HepG2 (cell line): ENCODE data around the gene DALRD3. TPM values are rescaled to one million over a fixed set of nuclear protein-coding genes. Genes with fewer than 3 reads are reported as not detected.

ENCODE experiments used
- ATAC-seq: fragments of 200-7000 bp; cut with Tn5 transposase; 3 replicates; pipeline ENCODE4 v1.9.1; 2020; ENCODE audit warnings: mild to moderate bottlenecking, moderate library complexity
- BruUV-seq: library from RNA; stranded (reverse); fragments of 400-500 nt; replicated peaks from 2 replicates; lab custom pipeline; 2021; lab: Mats Ljungman, UMichigan
- CTCF ChIA-PET: fragments of 300-600 bp; formaldehyde crosslinking; extraction: SDS; loops from one replicate; lab custom pipeline; 2021; ENCODE audit warnings: low total read pairs, inconsistent platforms, low intra/inter-chr PET ratio; lab: Yijun Ruan, JAX
- POLR2A ChIA-PET: fragments of 350-600 bp; sonication (Branson Sonifier 250); formaldehyde crosslinking; loops from one replicate; lab custom pipeline; 2020; ENCODE audit warnings: antibody characterized with exemption, inconsistent platforms; lab: Yijun Ruan, JAX
- DNase-seq: peaks from one replicate; pipeline ENCODE4 v3.0.0-alpha.2; 2015; ENCODE audit warnings: low spot score
- FAIRE-seq: peaks from 3 replicates; lab custom pipeline; 2011; peaks lifted over from hg19 to GRCh38; lab: Jason Lieb, UNC
- H2AFZ ChIP-seq: one replicate; pipeline ENCODE4 v1.6.1; 2011; ENCODE audit warnings: low read length, inconsistent platforms
- H3K27ac ChIP-seq: fragments of 300-600 bp; 3 replicates; pipeline ENCODE4 v1.8.0; 2011; ENCODE audit warnings: mixed run types, mild to moderate bottlenecking, mixed read lengths, low read length, inconsistent platforms; ENCODE audit not compliant: insufficient read depth; ENCODE audit errors: extremely low read length
- H3K27me3 ChIP-seq, 2 experiments: fragments of 200-600 bp in 1 of 2; 2 replicates in 1 of 2; 3 replicates in 1 of 2; pipeline versions ENCODE4 v1.6.0 to v1.8.0; 2011; ENCODE audit warnings: low read length in 2 of 2, mild to moderate bottlenecking in 2 of 2, moderate library complexity in 2 of 2, inconsistent platforms in 1 of 2; ENCODE audit not compliant: insufficient read depth in 2 of 2, control insufficient read depth in 1 of 2
- H3K36me3 ChIP-seq, 2 experiments: fragments of 200-600 bp in 1 of 2; replicated peaks in 1 of 2; 2 replicates in 1 of 2; 3 replicates in 1 of 2; pipeline versions ENCODE4 v1.5.1 to v1.8.0; 2011; ENCODE audit warnings: low read length in 2 of 2, inconsistent platforms in 1 of 2; ENCODE audit not compliant: insufficient read depth in 2 of 2, control insufficient read depth in 1 of 2
- H3K4me1 ChIP-seq: 2 replicates; pipeline ENCODE4 v1.5.1; 2012; ENCODE audit warnings: low read length, inconsistent platforms; ENCODE audit not compliant: insufficient read depth
- H3K4me2 ChIP-seq: 2 replicates; pipeline ENCODE4 v1.6.0; 2011; ENCODE audit warnings: low read depth, low read length, inconsistent platforms
- H3K4me3 ChIP-seq, 3 experiments: fragments of 200-600 bp in 1 of 3; sonication (generic), shearing (Covaris generic) in 1 of 3; replicated peaks in 1 of 3; 2 replicates each; pipeline ENCODE4 v1.5.1; 2011 to 2016; ENCODE audit warnings: low read length in 3 of 3, inconsistent platforms in 2 of 3, low read depth in 2 of 3, mild to moderate bottlenecking in 2 of 3, control low read depth in 1 of 3, mixed read lengths in 1 of 3; ENCODE audit not compliant: insufficient read depth in 1 of 3
- H3K79me2 ChIP-seq: one replicate; pipeline ENCODE4 v1.6.1; 2011; ENCODE audit warnings: low read length, inconsistent platforms; ENCODE audit not compliant: insufficient read depth
- H3K9ac ChIP-seq: 2 replicates; pipeline ENCODE4 v1.6.0; 2011; ENCODE audit warnings: mild to moderate bottlenecking, low read depth, low read length, inconsistent platforms; ENCODE audit not compliant: insufficient read depth
- H3K9me3 ChIP-seq: 2 replicates; pipeline ENCODE4 v1.5.1; 2012; ENCODE audit warnings: mild to moderate bottlenecking, low read length
- H4K20me1 ChIP-seq: 2 replicates; pipeline ENCODE4 v1.6.0; 2011; ENCODE audit warnings: inconsistent platforms, mild to moderate bottlenecking, low read length, moderate library complexity; ENCODE audit not compliant: insufficient read depth
- MAF1 ChIP-seq: sonication (generic); formaldehyde crosslinking; IDR thresholded peaks from 2 replicates; pipeline ENCODE4 v1.5.0; 2020; ENCODE audit warnings: missing genetic modification reagents, borderline replicate concordance
- MAFF ChIP-seq: IDR thresholded peaks from 2 replicates; pipeline ENCODE4 v1.6.1; 2011; ENCODE audit warnings: low read depth, low read length, improper control_type of control experiment
- MAFK ChIP-seq, 2 experiments: IDR thresholded peaks in 1 of 2; conservative IDR thresholded peaks in 1 of 2; 2 replicates each; pipeline ENCODE4 v1.6.1; 2011; ENCODE audit warnings: improper control_type of control experiment in 2 of 2, low read length in 2 of 2
- ZBTB44 ChIP-seq: sonication (generic); formaldehyde crosslinking; IDR thresholded peaks from 2 replicates; pipeline ENCODE4 v1.4.0; 2020; ENCODE audit warnings: missing genetic modification reagents
- ZNF678 ChIP-seq: sonication (generic); formaldehyde crosslinking; IDR thresholded peaks from 2 replicates; pipeline ENCODE4 v1.4.0; 2020; ENCODE audit warnings: mild to moderate bottlenecking, missing genetic modification reagents
- WGBS: methylation state at CpG from one replicate; pipeline ENCODE4 v1.1.6; 2017; ENCODE audit warnings: low lambda C conversion rate; 5-methylcytosine and 5-hydroxymethylcytosine counted together
- in situ Hi-C: cut with HindIII; loops from 2 replicates; pipeline ENCODE4 v1.10.0; 2017; ENCODE audit warnings: low pct_unique_long_range_greater_than_20kb; ENCODE audit not compliant: extremely low pct_ligation_motif_present
- intact Hi-C: fragments of 100-400 bp; cut with micrococcal nuclease; formaldehyde crosslinking; loops from one replicate; pipeline ENCODE4 v1.10.0; 2022; ENCODE audit not compliant: unreplicated experiment
- polyA plus RNA-seq, 8 experiments: library from polyadenylated mRNA; depleted of rRNA in 3 of 8; stranded (reverse) in 7 of 8; unstranded in 1 of 8; fragments of >200 nt; fragmentation: Illumina TruSeq in 4 of 8; extraction: Trizol in 4 of 8; gene quantifications; 2 replicates each; pipeline versions ENCODE4 v1.2.1 to v1.2.3, GENCODE V29; 2011 to 2016; ENCODE audit warnings: low read depth in 4 of 8, missing spikeins in 1 of 8, mixed read lengths in 1 of 8; ENCODE audit not compliant: insufficient read depth in 1 of 8
- total RNA-seq, 5 experiments: library from RNA; depleted of rRNA; stranded (reverse); fragments of >200 nt; fragmentation: Illumina TruSeq; extraction: Trizol; gene quantifications; 2 replicates each; pipeline ENCODE4 v1.2.3, GENCODE V29; 2016; ENCODE audit warnings: low read depth in 1 of 5
- TF ChIP-seq, protein P1 (sequence below): sonication (generic); formaldehyde crosslinking; IDR thresholded peaks from 2 replicates; pipeline ENCODE4 v1.4.0; 2020; ENCODE audit warnings: low read depth, missing genetic modification reagents

Gene DALRD3
- total and polyA plus RNA-seq, 2 of the 13 experiments (the other 11 are each of a cell fraction or from before 2014, with no cell fraction given), result 19.9 to 36.5 TPM

GRCh38 chr3:49032646-49033304, 14.4 kb upstream of the DALRD3 start:
- BruUV-seq, result no TSS peak
- Histone ChIP-seq H3K27ac (no peak overlapping the region), H3K9me3 (no peaks in the 10 kb centered on the region), H3K4me1 (peaks cover 18% of the 10 kb centered on the region), H3K4me3 (no peak overlapping the region), H3K27me3 (no peaks in the 10 kb centered on the region), H3K36me3 (peaks cover 20 to 67% of the 10 kb centered on the region in 2 experiments), H4K20me1 (no peaks in the 10 kb centered on the region), H3K4me2 (no peak overlapping the region), H2AFZ (no peak overlapping the region), H3K9ac (no peak overlapping the region), H3K79me2 (peaks cover 12% of the 10 kb centered on the region)
- WGBS, result 95% methylated on average over 6 of the region's 6 CpGs
- TF ChIP-seq, protein P1, sequence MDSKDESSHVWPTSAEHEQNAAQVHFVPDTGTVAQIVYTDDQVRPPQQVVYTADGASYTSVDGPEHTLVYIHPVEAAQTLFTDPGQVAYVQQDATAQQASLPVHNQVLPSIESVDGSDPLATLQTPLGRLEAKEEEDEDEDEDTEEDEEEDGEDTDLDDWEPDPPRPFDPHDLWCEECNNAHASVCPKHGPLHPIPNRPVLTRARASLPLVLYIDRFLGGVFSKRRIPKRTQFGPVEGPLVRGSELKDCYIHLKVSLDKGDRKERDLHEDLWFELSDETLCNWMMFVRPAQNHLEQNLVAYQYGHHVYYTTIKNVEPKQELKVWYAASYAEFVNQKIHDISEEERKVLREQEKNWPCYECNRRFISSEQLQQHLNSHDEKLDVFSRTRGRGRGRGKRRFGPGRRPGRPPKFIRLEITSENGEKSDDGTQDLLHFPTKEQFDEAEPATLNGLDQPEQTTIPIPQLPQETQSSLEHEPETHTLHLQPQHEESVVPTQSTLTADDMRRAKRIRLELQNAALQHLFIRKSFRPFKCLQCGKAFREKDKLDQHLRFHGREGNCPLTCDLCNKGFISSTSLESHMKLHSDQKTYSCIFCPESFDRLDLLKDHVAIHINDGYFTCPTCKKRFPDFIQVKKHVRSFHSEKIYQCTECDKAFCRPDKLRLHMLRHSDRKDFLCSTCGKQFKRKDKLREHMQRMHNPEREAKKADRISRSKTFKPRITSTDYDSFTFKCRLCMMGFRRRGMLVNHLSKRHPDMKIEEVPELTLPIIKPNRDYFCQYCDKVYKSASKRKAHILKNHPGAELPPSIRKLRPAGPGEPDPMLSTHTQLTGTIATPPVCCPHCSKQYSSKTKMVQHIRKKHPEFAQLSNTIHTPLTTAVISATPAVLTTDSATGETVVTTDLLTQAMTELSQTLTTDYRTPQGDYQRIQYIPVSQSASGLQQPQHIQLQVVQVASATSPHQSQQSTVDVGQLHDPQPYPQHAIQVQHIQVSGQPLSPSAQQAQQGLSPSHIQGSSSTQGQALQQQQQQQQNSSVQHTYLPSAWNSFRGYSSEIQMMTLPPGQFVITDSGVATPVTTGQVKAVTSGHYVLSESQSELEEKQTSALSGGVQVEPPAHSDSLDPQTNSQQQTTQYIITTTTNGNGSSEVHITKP (CRISPR knock-in tag), result no peak
- ChIA-PET POLR2A (no interaction called here), CTCF (no interaction called here)
- intact Hi-C loops, result no loop called here
- in situ Hi-C loops, result no loop called here
- FAIRE-seq (no peak), DNase-seq (no peak), ATAC-seq (no peak)

GRCh38 chr3:49030321-49030720, 11.9 kb upstream of the DALRD3 start:
- CTCF ChIA-PET, result no interaction called here
- BruUV-seq, result no TSS peak
- POLR2A ChIA-PET, result interaction anchor here (1.3 to 1.8 kb wide), 2 partner anchors 9 to 10 kb away, joined by 3 to 12 read pairs; partner anchors contain the start of gene NDUFAF3
- H3K9me3 ChIP-seq, result no peaks in the 10 kb centered on the region
- WGBS, result 96% methylated on average over 6 of the region's 6 CpGs
- FAIRE-seq, result no peak
- TF ChIP-seq MAFF (0 out of 2 replicates have a peak, but pooled peaks have one; percentile 19), MAF1 (CRISPR knock-in tag) (no peak), MAFK (conservative IDR thresholded peaks at IDR 0.05 in 1 of 2, IDR thresholded peaks at IDR 0.05 in 1 of 2; ENCODE audit: low read length in 2 of 2) (peak; percentile 44 to 54), ZBTB44 (CRISPR knock-in tag) (no peak), ZNF678 (CRISPR knock-in tag) (no peak)
- TF ChIP-seq, all 625 proteins: peak for 2
- Histone ChIP-seq H3K27ac (no peak overlapping the region), H3K36me3 (peaks cover 22 to 62% of the 10 kb centered on the region in 2 experiments), H3K4me2 (no peak overlapping the region), H3K79me2 (peaks cover 13% of the 10 kb centered on the region), H3K4me3 (no peak overlapping the region), H2AFZ (no peak overlapping the region), H3K27me3 (no peaks in the 10 kb centered on the region), H3K4me1 (peaks cover 33% of the 10 kb centered on the region), H3K9ac (no peak overlapping the region), H4K20me1 (no peaks in the 10 kb centered on the region)
- ATAC-seq (no peak), DNase-seq (no peak)
- intact Hi-C loops, result no loop called here
- in situ Hi-C loops, result no loop called here
